Naive thymus-derived CD4-positive, alpha-beta T cell (primary cell): ENCODE measurements around the gene DNASE1L1. TPM values are rescaled to one million over a fixed set of nuclear protein-coding genes. Genes with fewer than 3 reads are reported as not detected.

ENCODE experiments used
- ATAC-seq: fragments of 150-1000 bp; cut with Tn5 transposase; 2 replicates; pipeline ENCODE4 v1.10.0; 2021; ENCODE audit warnings: mild to moderate bottlenecking, moderate library complexity
- CTCF ChIA-PET: fragments of 350-600 bp; sonication (Branson Sonifier 250); formaldehyde crosslinking; loops from one replicate; lab custom pipeline; 2021; ENCODE audit warnings: antibody characterized with exemption; lab: Charles Lee
- POLR2A ChIA-PET: fragments of 350-600 bp; sonication (Branson Sonifier 250); formaldehyde crosslinking; loops from one replicate; lab custom pipeline; 2021; ENCODE audit warnings: antibody characterized with exemption, inconsistent platforms; lab: Charles Lee
- DNase-seq, 9 donors: peaks; one replicate each; pipeline versions ENCODE4 v3.0.0 to v3.0.0-alpha.2; 2020 to 2022; ENCODE audit warnings: mixed read lengths in 1 of 9
- H3K27ac ChIP-seq: one replicate; pipeline ENCODE4 v1.7.0; 2013; ENCODE audit warnings: mild to moderate bottlenecking, low read depth, low read length, moderate library complexity
- H3K27me3 ChIP-seq, 2 donors: one replicate each; pipeline ENCODE4 v1.7.0; 2013; ENCODE audit warnings: low read length in 2 of 2, mild to moderate bottlenecking in 2 of 2, moderate library complexity in 2 of 2; ENCODE audit not compliant: control insufficient read depth in 2 of 2, insufficient read depth in 2 of 2
- H3K36me3 ChIP-seq, 3 experiments: 1 replicate in 2 of 3; 2 replicates in 1 of 3; pipeline ENCODE4 v1.7.0; 2013; ENCODE audit warnings: low read length in 3 of 3, mild to moderate bottlenecking in 3 of 3, moderate library complexity in 1 of 3; ENCODE audit not compliant: insufficient read depth in 3 of 3, control insufficient read depth in 2 of 3
- H3K4me1 ChIP-seq, 2 donors: one replicate each; pipeline ENCODE4 v1.7.0; 2013; ENCODE audit warnings: low read length in 2 of 2, mild to moderate bottlenecking in 2 of 2, moderate library complexity in 1 of 2; ENCODE audit not compliant: control insufficient read depth in 2 of 2, insufficient read depth in 2 of 2
- H3K4me3 ChIP-seq: 2 replicates; pipeline ENCODE4 v1.7.0; 2013; ENCODE audit warnings: mild to moderate bottlenecking, low read length
- H3K9me3 ChIP-seq, 3 experiments: 1 replicate in 2 of 3; 2 replicates in 1 of 3; pipeline ENCODE4 v1.7.0; 2013; ENCODE audit warnings: low read length in 3 of 3; ENCODE audit not compliant: control insufficient read depth in 2 of 3
- H3K27ac Mint-ChIP-seq, 9 donors: one replicate each; pipeline ENCODE4 v1.8.0; 2020 to 2022; ENCODE audit warnings: mixed read lengths in 9 of 9, mild to moderate bottlenecking in 8 of 9, moderate library complexity in 5 of 9, inconsistent platforms in 2 of 9
- H3K27me3 Mint-ChIP-seq, 5 donors: one replicate each; pipeline ENCODE4 v1.8.0; 2021 to 2022; ENCODE audit warnings: mixed read lengths in 5 of 5, mild to moderate bottlenecking in 1 of 5
- H3K36me3 Mint-ChIP-seq, 5 donors: one replicate each; pipeline ENCODE4 v1.8.0; 2020 to 2022; ENCODE audit warnings: mixed read lengths in 5 of 5, mild to moderate bottlenecking in 3 of 5, inconsistent platforms in 1 of 5
- H3K4me1 Mint-ChIP-seq, 7 donors: one replicate each; pipeline ENCODE4 v1.8.0; 2020 to 2022; ENCODE audit warnings: mixed read lengths in 7 of 7, mild to moderate bottlenecking in 3 of 7, inconsistent platforms in 1 of 7
- H3K4me3 Mint-ChIP-seq, 10 donors: one replicate each; pipeline ENCODE4 v1.8.0; 2020 to 2022; ENCODE audit warnings: mild to moderate bottlenecking in 10 of 10, mixed read lengths in 10 of 10, moderate library complexity in 6 of 10, inconsistent platforms in 2 of 10
- H3K9me3 Mint-ChIP-seq, 11 donors: one replicate each; pipeline ENCODE4 v1.8.0; 2020 to 2022; ENCODE audit warnings: mixed read lengths in 11 of 11, mild to moderate bottlenecking in 4 of 11, inconsistent platforms in 1 of 11, moderate library complexity in 1 of 11
- intact Hi-C, 2 donors: fragments of 100-400 bp; cut with micrococcal nuclease; formaldehyde crosslinking; loops; one replicate each; pipeline ENCODE4 v1.15.1; 2023
- polyA plus RNA-seq, 2 donors: library from polyadenylated mRNA; unstranded; fragments of 300-500 nt; fragmentation: Illumina TruSeq; gene quantifications; one replicate each; pipeline ENCODE4 v1.2.3, GENCODE V29; 2021
- total RNA-seq, 6 experiments: library from RNA in 5 of 6; stranded (reverse) in 5 of 6; gene quantifications; 1 replicate in 5 of 6; 2 replicates in 1 of 6; pipeline ENCODE4 v1.2.3 and lab custom pipeline; 2021 to 2026

The DNASE1L1 gene
- total and polyA plus RNA-seq, 7 experiments from 2014 or later = 11.1 to 31.1 (median 19.6) TPM

GRCh38 chrX:154371017-154371788 lies 37.9 kb downstream of the DNASE1L1 start:
- H3K36me3 ChIP-seq = peaks cover 0 to 21% (median 11%) of the 10 kb centered on the region in 3 experiments
- peak overlapping the region; percentile 77 to 89 (median 83) for H3K4me3 Mint-ChIP-seq
- DNase-seq = peak; percentile 73 to 91 (median 89)
- no peaks in the 10 kb centered on the region for H3K27me3 Mint-ChIP-seq
- H3K4me1 ChIP-seq = peaks cover 29 to 37% of the 10 kb centered on the region in 2 donors
- peak overlapping the region; percentile 91 for H3K27ac ChIP-seq
- peak overlapping the region in 7 of 9 donors; percentile 25 to 77 (median 62) for H3K27ac Mint-ChIP-seq
- POLR2A ChIA-PET = interaction anchor here (0.6 to 4.2 kb wide), 13 partner anchors 8 to 400 kb away, joined by 3 to 45 read pairs (median 4); partner anchors contain the start of genes DNASE1L1, EMD and RPL10
- intact Hi-C loops = loop anchor here (1.0 to 10.0 kb wide), 8 partner anchors 8 to 576 kb away; partner anchors contain the start of genes HCFC1 (in 2 of the 2), ATP6AP1 (in 1 of the 2), EMD (in 1 of the 2) and FAM3A (in 1 of the 2)
- peak; percentile 77 for ATAC-seq
- H3K9me3 ChIP-seq = no peaks in the 10 kb centered on the region
- CTCF ChIA-PET = interaction anchor here (0.6 kb wide), 1 partner anchor 110 kb away, joined by 3 read pairs; no protein-coding TSS in a partner anchor
- H3K4me1 Mint-ChIP-seq = peaks cover 0 to 25% (median 17%) of the 10 kb centered on the region in 7 donors
- no peaks in the 10 kb centered on the region for H3K9me3 Mint-ChIP-seq
- H3K27me3 ChIP-seq = no peaks in the 10 kb centered on the region
- peaks cover 0 to 19% (median 0%) of the 10 kb centered on the region in 5 donors for H3K36me3 Mint-ChIP-seq
- H3K4me3 ChIP-seq = peak overlapping the region; percentile 82

GRCh38 chrX:154370300-154371016 lies 38.6 kb downstream of the DNASE1L1 start:
- peaks cover 29 to 37% of the 10 kb centered on the region in 2 donors for H3K4me1 ChIP-seq
- H3K9me3 ChIP-seq = no peaks in the 10 kb centered on the region
- no peak for ATAC-seq
- Mint-ChIP-seq H3K4me1 (peaks cover 0 to 25% (median 17%) of the 10 kb centered on the region in 7 donors), H3K36me3 (peaks cover 0 to 21% (median 0%) of the 10 kb centered on the region in 5 donors), H3K9me3 (no peaks in the 10 kb centered on the region), H3K27me3 (no peaks in the 10 kb centered on the region), H3K27ac (peak overlapping the region; percentile 87 to 96 (median 88)), H3K4me3 (peak overlapping the region; percentile 85 to 98 (median 92))
- H3K4me3 ChIP-seq = peak overlapping the region; percentile 82
- DNase-seq = no peak
- peaks cover 0 to 28% (median 11%) of the 10 kb centered on the region in 3 experiments for H3K36me3 ChIP-seq
- ChIA-PET POLR2A (interaction anchor here (0.6 to 4.2 kb wide), 12 partner anchors 12 to 399 kb away, joined by 3 to 45 read pairs (median 4); partner anchors contain the start of genes DNASE1L1 and RPL10), CTCF (interaction anchor here (0.6 kb wide), 2 partner anchors 57 to 110 kb away, joined by 3 read pairs; no protein-coding TSS in a partner anchor)
- peak overlapping the region; percentile 91 for H3K27ac ChIP-seq
- intact Hi-C loops = loop anchor here (1.0 to 10.0 kb wide), 8 partner anchors 9 to 576 kb away; partner anchors contain the start of genes HCFC1 (in 2 of the 2), ATP6AP1 (in 1 of the 2), EMD (in 1 of the 2) and FAM3A (in 1 of the 2)
- H3K27me3 ChIP-seq = no peaks in the 10 kb centered on the region

- peak in 6 of 9 donors; percentile 48 to 72 (median 54) for DNase-seq
- Histone ChIP-seq H3K36me3 (peaks cover 3 to 36% (median 14%) of the 10 kb centered on the region in 3 experiments), H3K27me3 (no peaks in the 10 kb centered on the region), H3K9me3 (no peaks in the 10 kb centered on the region), H3K4me3 (peak overlapping the region; percentile 82), H3K4me1 (peaks cover 29 to 37% of the 10 kb centered on the region in 2 donors), H3K27ac (peak overlapping the region; percentile 91)
- intact Hi-C loops = loop anchor here (1.0 to 10.0 kb wide), 7 partner anchors 9 to 575 kb away; partner anchors contain the start of genes HCFC1 (in 2 of the 2), FAM3A (in 1 of the 2), IDH3G (in 1 of the 2) and MECP2 (in 1 of the 2)
- H3K36me3 Mint-ChIP-seq = peaks cover 0 to 21% (median 0%) of the 10 kb centered on the region in 5 donors
- H3K27me3 Mint-ChIP-seq = no peaks in the 10 kb centered on the region
- ChIA-PET CTCF (no interaction called here), POLR2A (interaction anchor here (0.6 to 4.2 kb wide), 12 partner anchors 8 to 444 kb away, joined by 3 to 45 read pairs (median 4); partner anchors contain the start of genes DNASE1L1, EMD and RPL10)
- H3K9me3 Mint-ChIP-seq = no peaks in the 10 kb centered on the region
- peaks cover 0 to 25% (median 14%) of the 10 kb centered on the region in 7 donors for H3K4me1 Mint-ChIP-seq
- H3K4me3 Mint-ChIP-seq = peak overlapping the region; percentile 85 to 98 (median 92)
- H3K27ac Mint-ChIP-seq = peak overlapping the region; percentile 87 to 96 (median 88)
- peak; percentile 25 for ATAC-seq
Measured at GRCh38 chrX:154369449-154370299, 39.4 kb downstream of the DNASE1L1 start.

GRCh38 chrX:154368630-154369448 lies 40.2 kb downstream of the DNASE1L1 start:
- H3K4me1 Mint-ChIP-seq = peaks cover 0 to 25% (median 14%) of the 10 kb centered on the region in 7 donors
- ATAC-seq (peak; percentile 69), DNase-seq (peak; percentile 61 to 88 (median 73))
- H3K4me3 Mint-ChIP-seq = peak overlapping the region; percentile 77 to 98 (median 86)
- H3K27ac Mint-ChIP-seq = peak overlapping the region; percentile 21 to 93 (median 87)
- Histone ChIP-seq H3K36me3 (peaks cover 10 to 44% (median 20%) of the 10 kb centered on the region in 3 experiments), H3K4me3 (peak overlapping the region; percentile 66), H3K27me3 (no peaks in the 10 kb centered on the region), H3K4me1 (peaks cover 29 to 33% of the 10 kb centered on the region in 2 donors), H3K27ac (peak overlapping the region; percentile 91), H3K9me3 (no peaks in the 10 kb centered on the region)
- H3K27me3 Mint-ChIP-seq = no peaks in the 10 kb centered on the region
- ChIA-PET CTCF (interaction anchor here (1.2 kb wide), 1 partner anchor 20 kb away, joined by 3 read pairs; no protein-coding TSS in a partner anchor), POLR2A (interaction anchor here (0.9 to 4.2 kb wide), 7 partner anchors 9 to 51 kb away, joined by 3 to 45 read pairs (median 4); partner anchors contain the start of genes EMD and RPL10)
- intact Hi-C loops = loop anchor here (1.0 to 2.0 kb wide), 2 partner anchors 9 to 42 kb away; no protein-coding TSS in a partner anchor
- H3K9me3 Mint-ChIP-seq = no peaks in the 10 kb centered on the region
- H3K36me3 Mint-ChIP-seq = peaks cover 0 to 21% (median 0%) of the 10 kb centered on the region in 5 donors
